Activated gamma-delta T cell treated with anti-CD3 and anti-CD28 coated beads, Interleukin-2, amount 50 U/mL, for 16 hours (primary cell): Measurements from ENCODE around the gene TMEM181.
"Not testable (repeated sequence)": the region's sequence is repeated elsewhere in the genome, so short reads cannot be mapped to it uniquely, and the experiment has no call there.

Source experiments
- DNase-seq: peaks from one replicate; pipeline ENCODE4 v3.0.0-alpha.2; 2020; ENCODE audit warnings: low read depth

TMEM181 gene

GRCh38 chr6:158559895-158560835 lies at the start of gene TMEM181:
TMEM181 (plus strand) TSS chr6:158560091; CDS start chr6:158560225, 134 bp downstream.
- peak; percentile 72 for DNase-seq

- no peak for DNase-seq
Observed at GRCh38 chr6:158512809-158513208, 47.1 kb upstream of the TMEM181 start.

- DNase-seq, result no peak
Observed at GRCh38 chr6:158514176-158514575, 45.7 kb upstream of the TMEM181 start.

GRCh38 chr6:158514991-158515390 lies 44.9 kb upstream of the TMEM181 start:
- DNase-seq, result no peak

- DNase-seq, result no peak
Observed at GRCh38 chr6:158516098-158516497, 43.8 kb upstream of the TMEM181 start.

GRCh38 chr6:158517038-158517437 lies 42.9 kb upstream of the TMEM181 start:
- DNase-seq, result no peak

- no peak for DNase-seq
Observed at GRCh38 chr6:158517581-158517980, 42.3 kb upstream of the TMEM181 start.

- peak; percentile 5 for DNase-seq
Observed at GRCh38 chr6:158518191-158519127, 41.4 kb upstream of the TMEM181 start.

GRCh38 chr6:158519300-158519699 lies 40.6 kb upstream of the TMEM181 start:
- DNase-seq, result no peak

GRCh38 chr6:158519761-158520160 lies 40.1 kb upstream of the TMEM181 start:
- no peak for DNase-seq

GRCh38 chr6:158520975-158521374 lies 38.9 kb upstream of the TMEM181 start:
- not testable (repeated sequence) for DNase-seq

- DNase-seq, result no peak
Observed at GRCh38 chr6:158521759-158522158, 38.1 kb upstream of the TMEM181 start.

GRCh38 chr6:158522616-158523015 lies 37.3 kb upstream of the TMEM181 start:
- no peak for DNase-seq

GRCh38 chr6:158524311-158524710 lies 35.6 kb upstream of the TMEM181 start:
- no peak for DNase-seq

- not testable (repeated sequence) for DNase-seq
Observed at GRCh38 chr6:158527858-158528257, 32.0 kb upstream of the TMEM181 start.

- DNase-seq, result no peak
Observed at GRCh38 chr6:158528826-158529225, 31.1 kb upstream of the TMEM181 start.

- DNase-seq, result no peak
Observed at GRCh38 chr6:158529629-158530028, 30.3 kb upstream of the TMEM181 start.

- no peak for DNase-seq
Observed at GRCh38 chr6:158531566-158531965, 28.3 kb upstream of the TMEM181 start.

GRCh38 chr6:158531970-158532369 lies 27.9 kb upstream of the TMEM181 start:
- no peak for DNase-seq

GRCh38 chr6:158536084-158536890 lies 23.6 kb upstream of the TMEM181 start:
- DNase-seq, result peak; percentile 48

GRCh38 chr6:158536891-158537798 lies 22.7 kb upstream of the TMEM181 start:
- no peak for DNase-seq
